Measurements from ENCODE around the gene NFKB2. TPM values are rescaled to one million over a fixed set of nuclear protein-coding genes. Genes with fewer than 3 reads are reported as not detected.

NFKB2 gene
- total and polyA plus RNA-seq, 2 of the 8 experiments (the other 6 are each of a cell fraction or from before 2014, with no cell fraction given) = 20.4 to 31.4 TPM

- DNase-seq (ENCODE audit: low read depth in 1 of 2, low spot score in 2 of 2) = no peak
- Histone ChIP-seq H3K27ac (ENCODE audit: low read depth, low read length) (no peak overlapping the region), H2BK12ac (ENCODE audit: low read depth, low read length) (no peak overlapping the region), H2BK15ac (ENCODE audit: low read length) (no peak overlapping the region), H3K4me1 (replicated peaks in 1 of 4; ENCODE audit: control insufficient read depth in 3 of 4, insufficient read depth in 4 of 4, low read length in 3 of 4) (peaks cover 0 to 18% (median 9%) of the 10 kb centered on the region in 4 experiments; a peak in 6 of 7 replicates), H3K4ac (replicated peaks; ENCODE audit: insufficient read length, low read depth, low read length) (no peak overlapping the region), H4K8ac (ENCODE audit: extremely low read depth, insufficient read depth, low read length) (no peak overlapping the region), H3K36me3 (ENCODE audit: control insufficient read depth in 2 of 4, insufficient read depth in 4 of 4, low read length in 3 of 4) (peaks cover 0 to 3% (median 0%) of the 10 kb centered on the region in 4 experiments; a peak in 1 of 8 replicates), H4K91ac (replicated peaks; ENCODE audit: insufficient read length, low read length) (no peak overlapping the region), H3K14ac (ENCODE audit: insufficient read length) (no peak overlapping the region), H2BK120ac (replicated peaks; ENCODE audit: low read depth, low read length) (no peak overlapping the region), H2AK5ac (ENCODE audit: low read depth, low read length) (no peak overlapping the region), H3K23ac (ENCODE audit: insufficient read length) (no peak overlapping the region), H3K27me3 (replicated peaks in 1 of 4; ENCODE audit: control insufficient read depth in 3 of 4, extremely low read depth in 1 of 4, insufficient read depth in 3 of 4, low read length in 3 of 4) (no peaks in the 10 kb centered on the region), H3K56ac (replicated peaks; ENCODE audit: insufficient read length, low read depth, low read length) (no peak overlapping the region), H3K23me2 (ENCODE audit: low read depth, low read length) (peaks cover 8% of the 10 kb centered on the region), H3K18ac (ENCODE audit: extremely low read depth, low read length) (no peak overlapping the region), H2BK5ac (ENCODE audit: low read depth, low read length) (no peak overlapping the region), H3K9me3 (ENCODE audit: insufficient read depth in 2 of 2, low read depth in 1 of 2, low read length in 1 of 2) (no peaks in the 10 kb centered on the region), H3K79me2 (ENCODE audit: control insufficient read depth in 1 of 2, insufficient read depth in 2 of 2, low read length in 2 of 2) (no peaks in the 10 kb centered on the region; a peak in 1 of 4 replicates), H2AFZ (ENCODE audit: low read length) (no peak overlapping the region), H2BK20ac (ENCODE audit: low read length) (no peak overlapping the region), H3K9ac (replicated peaks in 1 of 4; ENCODE audit: extremely low read depth in 1 of 4, low read depth in 3 of 4, low read length in 3 of 4) (no peak overlapping the region), H3K4me2 (ENCODE audit: insufficient read depth in 1 of 2, low read depth in 2 of 2, low read length in 2 of 2) (no peak overlapping the region), H4K5ac (ENCODE audit: insufficient read length, low read depth, low read length) (no peak overlapping the region), H3K4me3 (ENCODE audit: extremely low read depth in 1 of 4, insufficient read depth in 2 of 4, low read depth in 3 of 4, low read length in 4 of 4) (no peak overlapping the region), H4K20me1 (replicated peaks in 1 of 2; ENCODE audit: control insufficient read depth in 1 of 2, insufficient read depth in 2 of 2, low read length in 2 of 2) (peaks cover 5 to 7% of the 10 kb centered on the region in 2 experiments), H3K79me1 (ENCODE audit: low read depth, low read length) (no peaks in the 10 kb centered on the region)
- FAIRE-seq = no peak
- POLR2A ChIA-PET (ENCODE audit: partially characterized antibody) = interaction anchor here (1.3 to 7.9 kb wide), 3 partner anchors 15 to 52 kb away, joined by 3 to 54 read pairs (median 11); partner anchors contain the start of gene C10orf95
- CTCF ChIA-PET (ENCODE audit: partially characterized antibody) = interaction anchor here (0.8 to 9.5 kb wide), 10 partner anchors 9 to 257 kb away, joined by 3 to 77 read pairs (median 6); no protein-coding TSS in a partner anchor
- WGBS, 2 experiments (ENCODE audit: extremely low coverage in 1 of 2, insufficient coverage in 1 of 2, insufficient read length in 1 of 2, insufficient replicate concordance in 2 of 2, low coverage in 1 of 2, low lambda C conversion rate in 2 of 2, missing lambda C conversion rate in 1 of 2) = 90% methylated on average over 7 of the region's 7 CpGs; no CpG with 5 or more reads in 1 of the 2 experiments
- TF ChIP-seq MAFK (IDR thresholded peaks at IDR 0.05; ENCODE audit: low read depth, low read length) (no peak), KDM4A (IDR thresholded peaks at IDR 0.05; ENCODE audit: low read depth, low read length, severe bottlenecking) (no peak), POLR2AphosphoS5 (IDR thresholded peaks at IDR 0.05; ENCODE audit: low read depth, low read length) (no peak), SP2 (IDR thresholded peaks at IDR 0.05; ENCODE audit: low read length) (no peak), CHD2 (IDR thresholded peaks at IDR 0.05; ENCODE audit: low read length) (no peak), SP1 (IDR thresholded peaks at IDR 0.05; ENCODE audit: low read depth, low read length) (no peak), RBBP5 (IDR thresholded peaks at IDR 0.05; ENCODE audit: borderline replicate concordance, low read depth, low read length) (no peak), YY1 (IDR thresholded peaks at IDR 0.05; ENCODE audit: low read depth, low read length) (no peak), RNF2 (IDR thresholded peaks at IDR 0.05; ENCODE audit: borderline replicate concordance, low read depth, low read length, missing control alignments, poor library complexity, severe bottlenecking) (no peak), BRCA1 (IDR thresholded peaks at IDR 0.05; ENCODE audit: low read depth, low read length) (no peak), CREB1 (IDR thresholded peaks at IDR 0.05) (no peak), RFX5 (IDR thresholded peaks at IDR 0.05; ENCODE audit: borderline replicate concordance, low read depth, low read length) (no peak), MAX (IDR thresholded peaks at IDR 0.05) (no peak), RXRA (IDR thresholded peaks at IDR 0.05; ENCODE audit: insufficient read depth, low read depth, low read length) (no peak)
Observed at GRCh38 chr10:102426803-102427287, 31.3 kb downstream of the NFKB2 start.
